Left ventricle myocardium inferior (tissue), 1 donor: Measurements from ENCODE around the gene PALLD. TPM values are rescaled to one million over a fixed set of nuclear protein-coding genes. Genes with fewer than 3 reads are reported as not detected.

Experiments used
- DNase-seq: peaks from one replicate; pipeline ENCODE4 v3.0.0-alpha.2; 2020
- H3K27ac ChIP-seq: fragments of 200-600 bp; replicated peaks from 2 replicates; pipeline ENCODE4 v1.8.0; 2021
- H3K27me3 ChIP-seq: fragments of 200-600 bp; 2 replicates; pipeline ENCODE4 v1.8.0; 2021; ENCODE audit warnings: low read depth
- H3K36me3 ChIP-seq: fragments of 200-600 bp; 2 replicates; pipeline ENCODE4 v1.8.0; 2021
- H3K4me1 ChIP-seq: fragments of 200-600 bp; 2 replicates; pipeline ENCODE4 v1.8.0; 2021
- H3K4me3 ChIP-seq: fragments of 200-600 bp; 2 replicates; pipeline ENCODE4 v1.8.0; 2021; ENCODE audit warnings: mild to moderate bottlenecking, moderate library complexity
- H3K9me3 ChIP-seq: fragments of 200-600 bp; replicated peaks from 2 replicates; pipeline ENCODE4 v1.8.0; 2021
- intact Hi-C: fragments of 100-400 bp; cut with micrococcal nuclease; formaldehyde crosslinking; loops from one replicate; pipeline ENCODE4 v1.11.0; 2022
- total RNA-seq: library from RNA; stranded (reverse); fragmentation: NEBNext Ultra II Directional; extraction: Animal tissue kit (Norgen Biotek cat#: 25700); gene quantifications from one replicate; pipeline ENCODE4 v1.2.1, GENCODE V29; 2021
- TF ChIP-seq, protein P1 (sequence below): fragments of 200-600 bp; IDR thresholded peaks from 2 replicates; pipeline ENCODE4 v1.8.0; 2021; ENCODE audit warnings: antibody characterized with exemption, mild to moderate bottlenecking, borderline replicate concordance
- donor health status: DM: no; HTN: yes; CAD: no; lungs with severe emphysema.

PALLD gene
- total RNA-seq, 1 donor from 2014 or later, result 871 TPM

GRCh38 chr4:168880072-168880675, 383.3 kb downstream of the PALLD start:
- Histone ChIP-seq H3K27me3 (no peaks in the 10 kb centered on the region), H3K36me3 (peaks cover 26% of the 10 kb centered on the region), H3K4me3 (no peak overlapping the region), H3K4me1 (peaks cover 94% of the 10 kb centered on the region), H3K27ac (peak overlapping the region; percentile 74), H3K9me3 (no peaks in the 10 kb centered on the region)
- DNase-seq, result no peak
- TF ChIP-seq, protein P1, sequence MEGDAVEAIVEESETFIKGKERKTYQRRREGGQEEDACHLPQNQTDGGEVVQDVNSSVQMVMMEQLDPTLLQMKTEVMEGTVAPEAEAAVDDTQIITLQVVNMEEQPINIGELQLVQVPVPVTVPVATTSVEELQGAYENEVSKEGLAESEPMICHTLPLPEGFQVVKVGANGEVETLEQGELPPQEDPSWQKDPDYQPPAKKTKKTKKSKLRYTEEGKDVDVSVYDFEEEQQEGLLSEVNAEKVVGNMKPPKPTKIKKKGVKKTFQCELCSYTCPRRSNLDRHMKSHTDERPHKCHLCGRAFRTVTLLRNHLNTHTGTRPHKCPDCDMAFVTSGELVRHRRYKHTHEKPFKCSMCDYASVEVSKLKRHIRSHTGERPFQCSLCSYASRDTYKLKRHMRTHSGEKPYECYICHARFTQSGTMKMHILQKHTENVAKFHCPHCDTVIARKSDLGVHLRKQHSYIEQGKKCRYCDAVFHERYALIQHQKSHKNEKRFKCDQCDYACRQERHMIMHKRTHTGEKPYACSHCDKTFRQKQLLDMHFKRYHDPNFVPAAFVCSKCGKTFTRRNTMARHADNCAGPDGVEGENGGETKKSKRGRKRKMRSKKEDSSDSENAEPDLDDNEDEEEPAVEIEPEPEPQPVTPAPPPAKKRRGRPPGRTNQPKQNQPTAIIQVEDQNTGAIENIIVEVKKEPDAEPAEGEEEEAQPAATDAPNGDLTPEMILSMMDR, result no peak
- intact Hi-C loops, result no loop called here

- intact Hi-C loops, result no loop called here
- Histone ChIP-seq H3K4me3 (no peak overlapping the region), H3K27ac (peak overlapping the region; percentile 46), H3K36me3 (peaks cover 33% of the 10 kb centered on the region), H3K9me3 (no peaks in the 10 kb centered on the region), H3K27me3 (no peaks in the 10 kb centered on the region), H3K4me1 (peaks cover 94% of the 10 kb centered on the region)
- TF ChIP-seq, protein P1, result no peak
- DNase-seq, result no peak
These were observed 384.2 kb downstream of the PALLD start for GRCh38 chr4:168880811-168881595.

DNA sequence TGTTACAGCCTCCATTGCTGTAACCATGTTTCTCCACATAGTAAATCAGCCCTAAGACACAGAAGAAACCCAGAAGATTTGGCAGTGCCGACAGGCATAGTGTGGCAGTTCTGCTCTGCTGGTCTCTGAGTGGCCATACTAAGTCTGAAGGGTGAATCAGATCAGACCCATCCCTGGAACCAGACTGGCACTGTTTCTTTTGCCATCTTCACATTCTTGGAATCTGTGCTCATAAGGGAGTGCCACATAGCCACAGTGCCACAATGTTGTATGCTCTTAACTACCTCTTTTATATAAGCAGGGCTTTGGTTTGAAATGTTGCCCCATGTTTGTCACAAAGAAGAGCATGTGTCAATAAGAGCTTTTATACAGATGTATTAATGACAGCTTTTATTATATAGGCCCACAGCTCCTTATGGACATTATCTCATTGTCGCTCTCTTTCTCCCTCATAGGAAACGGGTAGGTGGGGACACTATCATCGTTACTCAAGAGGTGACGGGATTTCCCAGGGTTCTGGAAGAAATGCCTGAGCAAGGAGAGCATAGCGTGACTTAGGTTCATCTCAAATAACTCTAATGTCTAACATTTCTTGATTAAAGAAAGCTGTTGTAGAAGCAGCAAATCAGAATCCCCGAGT, 385.0 kb downstream of the PALLD start:
- Histone ChIP-seq H3K27me3 (no peaks in the 10 kb centered on the region), H3K9me3 (no peaks in the 10 kb centered on the region), H3K36me3 (peaks cover 39% of the 10 kb centered on the region), H3K4me3 (no peak overlapping the region), H3K4me1 (peaks cover 94% of the 10 kb centered on the region), H3K27ac (peak overlapping the region; percentile 46)
- intact Hi-C loops, result no loop called here
- TF ChIP-seq, protein P1, result no peak
- DNase-seq, result no peak

- intact Hi-C loops, result no loop called here
- Histone ChIP-seq H3K4me3 (no peak overlapping the region), H3K27ac (peak overlapping the region; percentile 6), H3K36me3 (peaks cover 44% of the 10 kb centered on the region), H3K4me1 (peaks cover 96% of the 10 kb centered on the region), H3K9me3 (no peaks in the 10 kb centered on the region), H3K27me3 (no peaks in the 10 kb centered on the region)
- no peak for DNase-seq
- TF ChIP-seq, protein P1, result no peak
These were observed 385.9 kb downstream of the PALLD start for GRCh38 chr4:168882650-168883233.

DNA sequence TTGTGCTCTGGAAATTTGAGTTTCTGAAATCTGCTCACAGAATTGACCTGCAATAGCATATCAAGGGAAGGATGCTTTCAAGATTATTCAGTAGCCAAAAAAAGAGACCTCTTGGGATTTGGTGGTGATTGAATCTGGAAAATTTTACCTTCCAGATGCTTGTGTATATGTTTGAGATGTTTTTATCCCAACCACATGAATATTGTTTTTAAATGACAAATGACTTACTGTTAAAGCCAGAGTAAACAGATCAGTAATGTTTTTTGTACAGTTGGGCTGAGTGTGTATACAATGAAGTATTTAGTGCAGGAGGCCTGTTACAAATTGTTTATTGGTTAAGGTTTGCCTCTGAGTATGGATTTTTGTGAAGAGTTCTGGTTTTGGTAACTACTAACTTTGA, 386.7 kb downstream of the PALLD start:
- Histone ChIP-seq H3K4me1 (peaks cover 98% of the 10 kb centered on the region), H3K36me3 (peaks cover 41% of the 10 kb centered on the region), H3K27me3 (no peaks in the 10 kb centered on the region), H3K9me3 (no peaks in the 10 kb centered on the region), H3K27ac (peak overlapping the region; percentile 11), H3K4me3 (no peak overlapping the region)
- intact Hi-C loops, result no loop called here
- TF ChIP-seq, protein P1, result no peak
- no peak for DNase-seq
